Activated effector memory CD4-positive, alpha-beta T cell treated with Interleukin-2 at 50 U/mL for 16 hours (primary cell): ENCODE measurements around the gene PATL2.
"Not testable (repeated sequence)": the region's sequence is repeated elsewhere in the genome, so short reads cannot be mapped to it uniquely, and the experiment has no call there.

Experiments used
- DNase-seq: peaks from one replicate; pipeline ENCODE4 v3.0.0-alpha.2; 2020

The PATL2 gene

DNA sequence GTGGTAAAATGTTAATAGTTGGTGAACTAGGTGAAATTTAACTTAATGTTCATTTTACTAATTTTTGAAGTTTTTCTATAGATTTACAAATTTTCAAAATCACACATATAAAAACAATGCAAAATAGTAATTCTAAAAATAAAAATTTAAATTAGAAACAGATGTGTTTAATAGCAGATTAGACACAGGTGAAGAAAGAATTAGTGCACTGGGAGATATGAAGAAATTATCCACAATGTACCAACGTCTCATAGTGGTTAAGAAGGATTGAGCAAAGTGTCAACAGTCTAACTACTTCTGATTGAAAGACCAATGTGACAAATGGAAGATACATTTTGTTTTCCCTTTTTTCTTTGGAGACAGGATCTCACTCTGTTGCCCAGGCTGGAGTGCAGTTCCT is 74.1 kb downstream of the PATL2 start:
- no peak for DNase-seq

DNA sequence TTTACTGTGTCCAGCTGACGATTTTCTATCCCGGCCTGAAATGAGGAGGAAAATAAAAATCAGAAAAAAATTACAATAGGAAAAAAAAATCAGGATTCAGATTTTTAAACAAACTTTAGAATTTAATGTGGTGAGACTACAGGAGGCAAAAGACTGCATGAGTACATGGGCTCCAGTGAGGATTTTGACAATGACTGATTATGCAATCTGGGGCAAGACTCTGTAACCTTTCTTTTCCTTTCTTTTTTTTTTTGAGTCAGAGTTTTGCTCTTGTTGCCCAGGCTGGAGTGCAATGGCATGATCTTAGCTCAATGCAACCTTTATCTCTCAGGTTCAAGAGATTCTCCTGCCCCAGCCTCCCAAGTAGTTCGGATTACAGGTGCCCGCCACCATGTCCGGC is 77.5 kb downstream of the PATL2 start:
- DNase-seq = no peak

DNA sequence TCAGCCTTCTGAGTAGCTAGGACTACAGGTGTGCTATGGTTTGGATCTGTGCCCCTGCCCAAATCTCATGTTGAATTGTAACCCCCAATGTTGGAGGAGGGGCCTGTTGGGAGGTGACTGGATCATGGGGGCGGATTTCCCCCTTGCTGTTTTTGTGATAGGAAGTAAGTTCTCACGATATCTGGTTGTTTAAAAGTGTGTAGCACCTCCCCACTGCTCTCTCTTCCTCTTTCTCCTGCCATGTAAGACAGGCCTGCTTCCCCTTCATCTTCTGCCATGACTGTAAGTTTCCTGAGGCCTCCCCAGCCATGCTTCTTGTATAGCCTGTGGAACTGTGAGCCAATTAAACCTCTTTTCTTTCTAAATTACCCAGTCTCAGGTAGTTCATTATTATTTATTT is 85.8 kb downstream of the PATL2 start:
- DNase-seq = not testable (repeated sequence)

DNA sequence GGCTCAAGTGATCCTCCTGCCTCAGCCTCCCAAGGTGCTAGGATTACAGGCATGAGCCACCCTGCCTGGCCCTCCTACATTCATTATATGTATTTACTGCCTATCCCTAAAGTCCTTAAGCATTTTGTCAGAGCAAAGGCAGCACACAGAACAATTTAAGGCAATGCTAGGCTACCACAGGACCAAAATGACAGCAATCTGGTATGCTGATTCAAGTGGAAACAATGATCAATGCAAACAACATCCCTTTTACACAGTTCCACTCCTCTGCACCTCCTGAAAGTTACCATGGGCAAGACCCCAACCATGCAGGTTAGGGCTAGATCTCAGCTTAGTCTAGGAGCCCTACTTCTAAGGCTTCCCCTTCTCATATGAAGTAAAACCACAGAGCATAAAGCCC is 87.9 kb downstream of the PATL2 start:
- no peak for DNase-seq

DNA sequence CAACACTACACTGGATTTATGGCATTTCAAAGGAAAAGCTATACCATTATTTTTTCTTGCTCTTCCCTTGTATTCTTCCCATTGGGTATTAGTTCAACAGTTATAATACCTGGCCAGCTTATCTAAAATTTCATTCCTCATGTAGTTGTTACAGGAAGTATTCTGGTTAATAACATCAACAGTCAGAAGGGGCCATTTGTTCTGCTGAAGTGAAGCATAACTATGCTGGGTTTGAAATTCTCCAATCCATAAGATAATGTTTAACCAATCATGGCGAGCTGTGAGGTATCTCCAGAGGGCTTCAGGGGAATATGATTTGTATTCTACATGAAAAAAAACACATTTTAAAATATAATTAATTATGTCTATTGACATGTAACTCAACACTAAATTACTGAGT is 91.0 kb downstream of the PATL2 start:
- no peak for DNase-seq

DNA sequence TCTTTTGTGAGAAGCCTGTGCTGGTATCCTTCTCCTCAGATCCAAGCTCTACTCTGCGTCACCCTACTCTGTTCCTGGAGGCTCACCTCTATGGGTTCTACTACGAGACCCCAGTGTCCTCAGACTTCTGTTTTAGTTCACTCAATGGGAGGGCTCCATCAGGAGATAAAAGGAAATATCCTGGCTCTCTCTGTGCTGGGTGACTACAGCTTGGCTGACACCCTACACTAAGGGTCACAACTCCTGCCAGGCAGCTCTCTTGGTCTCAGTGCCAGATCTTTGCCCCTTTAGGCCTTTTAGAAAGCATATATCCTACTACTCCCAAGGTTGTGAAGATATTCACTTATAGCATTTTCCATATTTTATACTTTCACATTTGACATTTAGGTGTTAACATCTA is 94.1 kb downstream of the PATL2 start:
- DNase-seq = no peak
